ENCODE measurements around the gene SYCE3.
A peak's percentile ranks its signal among the peaks of the same experiment; 100 is the strongest.

The SYCE3 gene

DNA sequence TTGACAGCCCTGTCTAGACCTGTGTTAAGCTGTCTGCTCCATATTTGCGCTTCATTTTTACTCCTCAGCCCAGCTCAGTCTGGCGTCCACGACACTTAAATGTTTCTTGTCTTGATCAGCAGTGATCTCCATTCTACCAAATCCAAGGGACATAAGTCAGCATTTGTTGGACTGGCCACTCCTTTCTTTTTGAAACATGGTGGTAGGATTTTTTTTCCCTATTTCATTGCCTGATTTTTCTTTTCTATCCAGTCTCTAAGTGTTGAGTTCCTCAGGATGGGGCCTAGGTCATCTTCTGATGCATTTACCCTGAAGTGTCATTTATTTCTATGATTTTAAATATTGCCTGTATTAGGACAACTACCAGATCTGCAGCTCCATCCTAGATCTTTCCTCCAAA, 53.8 kb downstream of the SYCE3 start:
- H3K27ac Mint-ChIP-seq: peak overlapping the region; percentile 99
- H3K27me3 Mint-ChIP-seq: no peaks in the 10 kb centered on the region
- DNase-seq (no peak), ATAC-seq (replicated peaks) (peak in 1 of 2 donors; percentile 2)
- H3K36me3 Mint-ChIP-seq: peaks cover 13 to 18% of the 10 kb centered on the region in 2 donors
- H3K4me1 Mint-ChIP-seq: peaks cover 15 to 17% of the 10 kb centered on the region in 2 donors
- H3K4me3 Mint-ChIP-seq: peak overlapping the region; percentile 97 to 98
- H3K9me3 Mint-ChIP-seq: no peaks in the 10 kb centered on the region

DNA sequence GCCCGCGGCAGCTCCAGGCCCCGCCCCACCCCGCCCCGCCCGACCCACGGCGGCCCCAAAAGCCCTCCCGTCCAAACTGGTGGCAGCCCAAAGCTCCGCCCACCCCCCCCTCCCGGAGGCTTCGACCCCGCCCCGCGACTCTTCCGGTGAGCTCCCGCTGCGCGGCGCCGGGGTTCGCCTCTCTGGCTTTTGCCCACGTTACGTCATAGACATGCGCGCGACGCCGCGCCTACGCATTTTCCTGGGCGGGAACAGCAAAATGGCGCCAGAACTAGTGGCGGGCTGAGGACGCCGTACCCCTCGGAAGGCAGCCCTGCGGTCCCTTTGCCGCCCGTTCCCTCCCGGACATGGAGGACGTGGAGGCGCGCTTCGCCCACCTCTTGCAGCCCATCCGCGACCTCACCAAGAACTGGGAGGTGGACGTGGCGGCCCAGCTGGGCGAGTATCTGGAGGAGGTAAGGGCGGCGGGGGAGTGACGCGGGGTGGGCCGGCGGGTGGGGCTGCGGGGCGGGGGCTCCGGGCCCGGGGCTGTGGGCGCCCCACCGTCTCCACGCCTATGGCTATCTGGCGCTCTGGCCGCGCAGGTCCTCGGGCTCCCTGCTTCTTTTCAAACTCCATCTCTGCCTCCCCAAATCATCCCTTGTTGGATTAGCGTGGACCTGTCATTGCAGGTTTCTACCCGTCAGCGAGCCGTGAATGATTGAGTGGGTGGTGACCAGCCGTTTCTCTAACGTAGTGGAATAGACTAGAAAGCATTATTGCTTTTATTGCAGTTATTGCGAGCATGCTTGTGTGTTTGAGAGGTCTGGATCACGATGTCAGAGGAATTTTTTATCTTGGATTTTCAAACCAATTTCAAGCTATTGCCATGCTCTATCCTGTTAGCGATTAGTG, 54.5 kb downstream of the SYCE3 start, which contains the start of gene NCAPH2:
Gene NCAPH2 (plus strand): TSS at position 234 of the 894 bp plus-strand sequence. CDS start 114 bp downstream, at position 348.
- peaks cover 15 to 17% of the 10 kb centered on the region in 2 donors for H3K4me1 Mint-ChIP-seq
- H3K36me3 Mint-ChIP-seq: peaks cover 11 to 16% of the 10 kb centered on the region in 2 donors
- no peaks in the 10 kb centered on the region for H3K9me3 Mint-ChIP-seq
- H3K27me3 Mint-ChIP-seq: no peaks in the 10 kb centered on the region
- peak within 1 kb of the TSS; percentile 98 to 99 for H3K4me3 Mint-ChIP-seq
- DNase-seq: peak; percentile 96
- peak within 1 kb of the TSS; percentile 99 for H3K27ac Mint-ChIP-seq
- peak; percentile 65 to 73 for ATAC-seq (replicated peaks)

DNA sequence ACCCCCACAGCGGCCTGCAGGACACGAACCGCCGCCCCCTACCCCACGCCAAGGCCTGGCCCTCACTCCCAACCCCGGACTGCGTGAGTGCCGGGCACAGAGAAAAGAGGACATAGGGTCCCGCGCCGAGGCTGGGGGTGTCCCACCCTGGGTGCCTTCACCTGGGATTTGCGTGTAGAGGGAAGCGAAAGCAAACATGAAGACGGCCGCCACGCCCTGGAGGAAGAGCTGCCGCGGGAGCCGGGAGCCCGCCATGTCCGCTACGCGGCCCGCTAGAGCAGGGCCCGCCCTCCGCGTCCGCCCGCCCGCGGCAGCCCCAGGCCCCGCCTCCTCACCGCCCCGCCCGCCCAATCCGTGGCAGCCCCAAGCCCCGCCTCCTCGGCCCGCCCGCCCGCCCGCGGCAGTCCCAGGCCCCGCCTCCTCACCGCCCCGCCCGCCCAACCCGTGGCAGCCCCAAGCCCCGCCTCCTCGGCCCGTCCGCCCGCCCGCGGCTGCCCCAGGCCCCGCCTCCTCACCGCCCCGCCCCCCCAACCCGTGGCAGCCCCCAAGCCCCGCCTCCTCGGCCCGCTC, 55.2 kb downstream of the SYCE3 start, which contains the start of gene LMF2:
Gene LMF2 (minus strand): TSS at position 282 of the 570 bp plus-strand sequence. CDS start 27 bp downstream, at position 255.
- H3K4me3 Mint-ChIP-seq: peak within 1 kb of the TSS; percentile 98 to 99
- peak; percentile 83 to 85 for ATAC-seq (replicated peaks)
- no peaks in the 10 kb centered on the region for H3K9me3 Mint-ChIP-seq
- H3K27ac Mint-ChIP-seq: peak within 1 kb of the TSS; percentile 99
- H3K36me3 Mint-ChIP-seq: peaks cover 11 to 21% of the 10 kb centered on the region in 2 donors
- peaks cover 15 to 17% of the 10 kb centered on the region in 2 donors for H3K4me1 Mint-ChIP-seq
- H3K27me3 Mint-ChIP-seq: no peaks in the 10 kb centered on the region
- peak; percentile 86 for DNase-seq

GRCh38 chr22:50506611-50507420, 55.9 kb downstream of the SYCE3 start:
- peaks cover 13 to 17% of the 10 kb centered on the region in 2 donors for H3K4me1 Mint-ChIP-seq
- peaks cover 11 to 17% of the 10 kb centered on the region in 2 donors for H3K36me3 Mint-ChIP-seq
- H3K4me3 Mint-ChIP-seq: peak overlapping the region; percentile 96 to 99
- DNase-seq (no peak), ATAC-seq (replicated peaks) (peak; percentile 1 to 2)
- peak overlapping the region; percentile 98 for H3K27ac Mint-ChIP-seq
- H3K27me3 Mint-ChIP-seq: no peaks in the 10 kb centered on the region
- H3K9me3 Mint-ChIP-seq: no peaks in the 10 kb centered on the region

- Mint-ChIP-seq H3K27ac (peak overlapping the region; percentile 20), H3K4me3 (peak overlapping the region; percentile 96 to 99), H3K36me3 (peaks cover 11 to 17% of the 10 kb centered on the region in 2 donors), H3K9me3 (no peaks in the 10 kb centered on the region), H3K27me3 (no peaks in the 10 kb centered on the region), H3K4me1 (peaks cover 13 to 17% of the 10 kb centered on the region in 2 donors)
- DNase-seq (no peak), ATAC-seq (replicated peaks) (no peak)
Measured at GRCh38 chr22:50505776-50506610, 56.7 kb downstream of the SYCE3 start.

DNA sequence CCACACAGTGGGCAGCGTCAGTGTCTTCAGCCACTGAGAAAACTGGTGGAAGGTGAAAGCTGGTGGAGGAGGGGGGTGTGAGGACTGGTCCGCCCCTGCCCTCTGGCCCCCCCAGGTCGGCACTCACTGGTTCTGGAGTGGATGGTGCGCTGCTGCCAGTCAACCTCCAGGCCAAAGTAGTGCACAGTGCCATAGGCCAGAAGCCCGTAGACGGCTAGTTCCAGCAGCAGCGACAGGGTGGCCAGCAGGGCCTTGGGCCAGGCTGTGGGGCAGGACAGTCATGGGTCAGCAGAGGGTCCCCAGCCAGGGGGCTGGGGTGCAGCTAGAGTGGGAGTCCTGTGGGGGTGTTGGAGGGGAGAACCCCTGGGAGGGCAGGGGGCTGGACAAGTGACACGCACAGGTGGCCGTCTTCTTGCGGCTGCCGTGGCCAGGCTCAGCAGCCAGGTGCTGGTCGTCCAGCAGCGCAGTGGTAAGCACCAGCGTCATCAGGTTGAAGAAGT, 57.4 kb downstream of the SYCE3 start:
- peaks cover 13 to 17% of the 10 kb centered on the region in 2 donors for H3K4me1 Mint-ChIP-seq
- no peak for ATAC-seq (replicated peaks)

DNA sequence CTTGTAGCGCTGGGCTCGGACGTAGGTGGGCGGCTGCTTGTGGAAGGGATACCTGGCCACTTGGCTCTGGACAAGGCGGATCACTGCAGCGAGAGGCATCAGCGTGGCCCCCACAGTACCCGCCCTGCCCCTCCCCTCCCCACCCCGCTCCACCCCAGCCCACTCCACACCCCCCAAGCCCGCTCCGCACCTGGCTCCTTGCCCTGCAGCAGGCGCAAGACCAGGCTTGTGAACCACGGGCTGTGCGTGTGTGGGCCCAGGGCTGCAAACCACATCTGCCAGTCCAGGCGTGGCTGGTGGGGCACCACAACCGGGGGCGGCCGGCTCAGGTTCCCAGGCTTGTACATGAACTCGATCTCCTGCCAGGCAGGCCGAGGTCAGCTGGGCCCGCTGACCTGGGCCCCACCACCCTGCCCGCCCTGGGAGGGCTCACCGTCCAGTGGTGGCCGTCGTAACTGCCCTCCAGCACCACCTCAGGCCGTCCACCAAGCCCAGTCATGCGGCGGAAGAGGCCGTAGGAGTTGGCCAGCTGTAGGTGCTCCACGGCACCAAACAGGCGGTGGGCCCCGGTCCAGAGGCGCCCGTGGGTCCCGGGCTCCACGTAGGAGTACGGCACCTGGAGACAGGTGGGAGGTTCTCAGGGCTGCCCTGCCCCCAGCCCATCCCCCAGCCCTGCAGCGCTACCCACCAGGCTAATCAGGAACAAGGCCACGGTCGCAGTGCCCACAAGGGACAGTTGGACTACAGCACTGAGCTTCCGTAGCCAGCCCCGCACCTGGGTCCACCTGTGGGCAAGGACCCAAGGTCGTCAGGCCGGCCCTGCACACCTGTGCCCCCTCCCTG, 58.1 kb downstream of the SYCE3 start:
- ATAC-seq (replicated peaks) (no peak), DNase-seq (no peak)
- Mint-ChIP-seq H3K4me3 (no peak overlapping the region), H3K4me1 (peaks cover 13 to 16% of the 10 kb centered on the region in 2 donors), H3K9me3 (no peaks in the 10 kb centered on the region), H3K27me3 (no peaks in the 10 kb centered on the region), H3K36me3 (peaks cover 12 to 17% of the 10 kb centered on the region in 2 donors), H3K27ac (no peak overlapping the region)

More for the DNA sequence above, 57.4 kb downstream of the SYCE3 start:
- DNase-seq: no peak
- Mint-ChIP-seq H3K4me3 (no peak overlapping the region), H3K9me3 (no peaks in the 10 kb centered on the region), H3K36me3 (peaks cover 11 to 17% of the 10 kb centered on the region in 2 donors), H3K27me3 (no peaks in the 10 kb centered on the region), H3K27ac (no peak overlapping the region)

DNA sequence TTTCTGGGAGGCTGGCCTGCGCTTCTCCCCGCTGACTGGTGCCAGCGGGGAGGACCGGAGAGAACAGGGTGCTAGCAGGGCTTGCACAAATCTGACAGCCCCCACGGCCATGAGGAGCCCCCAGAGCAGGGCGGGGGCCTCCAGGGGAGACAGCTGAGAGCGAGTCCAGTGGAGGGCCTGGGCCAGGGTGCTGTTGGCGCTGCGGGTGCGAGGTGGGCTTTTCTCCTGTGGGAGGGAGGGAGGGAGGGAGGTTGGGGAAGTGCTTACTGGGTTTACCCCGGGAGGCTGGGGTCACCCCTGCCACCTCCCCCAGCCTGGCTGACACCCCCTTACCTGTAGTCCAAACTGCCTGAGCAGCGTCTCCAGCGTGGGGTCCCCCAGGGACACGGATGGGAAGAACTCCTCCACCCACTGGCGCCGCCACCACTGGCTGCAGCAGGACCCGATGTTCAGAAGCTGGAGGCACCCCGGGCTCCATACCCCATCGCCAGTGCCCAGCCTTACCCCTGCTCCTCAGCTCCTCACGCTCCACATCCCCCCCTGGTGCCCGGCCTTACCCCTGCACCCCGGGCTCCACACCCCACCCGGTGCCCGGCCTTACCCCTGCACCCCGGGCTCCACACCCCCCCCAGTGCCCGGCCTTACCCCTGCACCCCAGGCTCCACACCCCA, 59.1 kb downstream of the SYCE3 start:
- peaks cover 12 to 17% of the 10 kb centered on the region in 2 donors for H3K36me3 Mint-ChIP-seq
- no peaks in the 10 kb centered on the region for H3K9me3 Mint-ChIP-seq
- no peak overlapping the region for H3K4me3 Mint-ChIP-seq
- no peak for ATAC-seq (replicated peaks)
- H3K27me3 Mint-ChIP-seq: no peaks in the 10 kb centered on the region
- peaks cover 7 to 9% of the 10 kb centered on the region in 2 donors for H3K4me1 Mint-ChIP-seq
- no peak for DNase-seq
- no peak overlapping the region for H3K27ac Mint-ChIP-seq

GRCh38 chr22:50502628-50503474, 59.9 kb downstream of the SYCE3 start:
- ATAC-seq (replicated peaks) (no peak), DNase-seq (no peak)
- H3K27ac Mint-ChIP-seq: no peak overlapping the region
- H3K9me3 Mint-ChIP-seq: no peaks in the 10 kb centered on the region
- no peak overlapping the region for H3K4me3 Mint-ChIP-seq
- H3K4me1 Mint-ChIP-seq: peaks cover 5 to 15% of the 10 kb centered on the region in 2 donors
- H3K27me3 Mint-ChIP-seq: peaks cover 0 to 2% of the 10 kb centered on the region in 2 donors
- peaks cover 12 to 17% of the 10 kb centered on the region in 2 donors for H3K36me3 Mint-ChIP-seq

DNA sequence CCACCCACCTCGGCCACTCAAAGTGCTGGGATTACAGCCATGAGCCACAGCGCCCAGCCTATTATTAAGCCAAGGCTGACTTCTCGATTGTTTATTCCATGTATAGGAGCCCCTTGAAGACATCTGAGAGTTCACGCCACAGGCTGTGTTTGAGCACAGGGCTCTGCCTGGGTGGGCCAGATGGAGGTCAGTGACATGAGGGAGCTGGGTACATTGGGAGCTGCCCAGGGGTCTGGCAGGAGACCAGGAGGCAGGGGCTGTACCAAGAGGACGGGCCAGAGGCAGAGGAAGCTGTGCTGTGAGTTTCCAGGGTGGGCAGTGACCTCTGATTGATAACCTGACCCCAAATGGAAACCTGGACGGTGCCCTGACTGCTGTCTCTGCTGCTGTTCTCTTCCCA, 60.6 kb downstream of the SYCE3 start:
- H3K36me3 Mint-ChIP-seq: peaks cover 9 to 14% of the 10 kb centered on the region in 2 donors
- no peak overlapping the region for H3K27ac Mint-ChIP-seq
- ATAC-seq (replicated peaks) (no peak), DNase-seq (no peak)
- H3K4me3 Mint-ChIP-seq: no peak overlapping the region
- H3K27me3 Mint-ChIP-seq: peaks cover 0 to 5% of the 10 kb centered on the region in 2 donors
- H3K9me3 Mint-ChIP-seq: no peaks in the 10 kb centered on the region
- H3K4me1 Mint-ChIP-seq: peaks cover 5 to 11% of the 10 kb centered on the region in 2 donors
